ENCODE measurements around the gene UST.

UST gene

GRCh38 chr6:148983966-148984365, 237.1 kb downstream of the UST start:
- DNase-seq (ENCODE audit: low spot score), result no peak
- TF ChIP-seq, protein P1, sequence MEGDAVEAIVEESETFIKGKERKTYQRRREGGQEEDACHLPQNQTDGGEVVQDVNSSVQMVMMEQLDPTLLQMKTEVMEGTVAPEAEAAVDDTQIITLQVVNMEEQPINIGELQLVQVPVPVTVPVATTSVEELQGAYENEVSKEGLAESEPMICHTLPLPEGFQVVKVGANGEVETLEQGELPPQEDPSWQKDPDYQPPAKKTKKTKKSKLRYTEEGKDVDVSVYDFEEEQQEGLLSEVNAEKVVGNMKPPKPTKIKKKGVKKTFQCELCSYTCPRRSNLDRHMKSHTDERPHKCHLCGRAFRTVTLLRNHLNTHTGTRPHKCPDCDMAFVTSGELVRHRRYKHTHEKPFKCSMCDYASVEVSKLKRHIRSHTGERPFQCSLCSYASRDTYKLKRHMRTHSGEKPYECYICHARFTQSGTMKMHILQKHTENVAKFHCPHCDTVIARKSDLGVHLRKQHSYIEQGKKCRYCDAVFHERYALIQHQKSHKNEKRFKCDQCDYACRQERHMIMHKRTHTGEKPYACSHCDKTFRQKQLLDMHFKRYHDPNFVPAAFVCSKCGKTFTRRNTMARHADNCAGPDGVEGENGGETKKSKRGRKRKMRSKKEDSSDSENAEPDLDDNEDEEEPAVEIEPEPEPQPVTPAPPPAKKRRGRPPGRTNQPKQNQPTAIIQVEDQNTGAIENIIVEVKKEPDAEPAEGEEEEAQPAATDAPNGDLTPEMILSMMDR (IDR thresholded peaks at IDR 0.05; ENCODE audit: extremely low read depth, missing control alignments), result no peak

DNA sequence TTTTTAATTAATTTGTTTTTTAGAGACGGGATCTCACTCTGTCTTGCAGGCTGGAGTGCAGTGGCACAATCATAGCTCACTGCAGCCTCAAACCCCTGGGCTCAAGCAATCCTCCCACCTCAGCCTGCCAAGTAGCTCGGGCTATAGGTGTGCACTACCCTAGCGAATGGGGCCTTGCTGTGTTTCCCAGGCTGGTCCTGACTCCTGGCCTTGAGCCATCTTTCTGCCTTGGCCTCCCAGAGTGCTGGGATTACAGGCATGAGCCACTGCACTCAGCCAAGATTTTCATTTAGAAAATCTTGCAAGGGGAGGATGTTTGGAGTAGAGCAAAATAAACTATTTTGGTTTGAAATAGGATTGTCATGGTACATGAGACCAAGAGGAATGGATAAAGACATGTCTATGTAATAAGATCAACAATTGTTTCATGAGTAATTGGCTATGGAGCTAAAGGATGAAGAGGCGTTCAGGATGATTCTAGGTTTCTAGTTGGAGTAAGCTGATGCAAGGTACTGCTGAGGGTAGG, 237.8 kb downstream of the UST start:
- no peak for DNase-seq (ENCODE audit: low spot score)
- TF ChIP-seq, protein P1 (IDR thresholded peaks at IDR 0.05; ENCODE audit: extremely low read depth, missing control alignments), result no peak

- TF ChIP-seq, protein P1 (IDR thresholded peaks at IDR 0.05; ENCODE audit: extremely low read depth, missing control alignments), result no peak
Observed at GRCh38 chr6:148985499-148985898, 238.7 kb downstream of the UST start.

GRCh38 chr6:148986608-148987007, 239.8 kb downstream of the UST start:
- TF ChIP-seq, protein P1 (IDR thresholded peaks at IDR 0.05; ENCODE audit: extremely low read depth, missing control alignments), result no peak
- DNase-seq (ENCODE audit: low spot score), result no peak

More at GRCh38 chr6:148985499-148985898, 238.7 kb downstream of the UST start:
- DNase-seq (ENCODE audit: low spot score), result no peak

GRCh38 chr6:148987982-148988381, 241.2 kb downstream of the UST start:
- DNase-seq (ENCODE audit: low spot score), result no peak
- TF ChIP-seq, protein P1 (IDR thresholded peaks at IDR 0.05; ENCODE audit: extremely low read depth, missing control alignments), result no peak

DNA sequence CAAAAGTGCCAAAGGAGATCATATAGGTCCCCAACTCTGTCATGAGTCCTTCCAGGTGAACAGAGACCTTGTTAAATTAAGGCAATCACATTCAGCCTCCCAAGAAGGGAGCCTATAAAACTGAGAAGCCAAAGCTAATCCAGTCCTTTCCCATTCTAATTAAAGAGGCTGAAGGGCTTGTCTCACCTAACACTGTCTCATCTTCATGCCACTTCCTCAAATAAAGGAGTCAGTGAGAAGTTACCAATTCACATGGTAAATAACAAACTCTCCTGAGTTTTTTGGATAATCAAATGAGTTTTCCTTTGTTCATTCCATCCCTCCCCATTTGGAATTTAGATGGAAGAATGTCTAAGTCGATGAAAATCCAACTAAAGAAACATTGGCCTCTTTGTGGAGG, 242.8 kb downstream of the UST start:
- TF ChIP-seq, protein P1 (IDR thresholded peaks at IDR 0.05; ENCODE audit: extremely low read depth, missing control alignments), result no peak
- no peak for DNase-seq (ENCODE audit: low spot score)

- TF ChIP-seq, protein P1 (IDR thresholded peaks at IDR 0.05; ENCODE audit: extremely low read depth, missing control alignments), result no peak
- DNase-seq (ENCODE audit: low spot score), result no peak
Observed at GRCh38 chr6:148990403-148990802, 243.6 kb downstream of the UST start.

Measured in GM20000 (cell line).